Body of pancreas (tissue), 4 donors: ENCODE results near the gene CPT1B.

ENCODE experiments used
- POLR2A ChIP-seq, 3 donors: fragments of 450-650 bp; IDR thresholded peaks; one replicate each; pipeline ENCODE4 v1.6.1; 2016; ENCODE audit warnings: antibody characterized with exemption in 3 of 3, mild to moderate bottlenecking in 2 of 3
- TF ChIP-seq, protein P1 (sequence below), 7 experiments: fragments of 450-650 bp in 4 of 7; fragments of 200-600 bp in 3 of 7; sonication (generic) in 3 of 7; IDR thresholded peaks; one replicate each; pipeline ENCODE4 v1.5.1; 2016 to 2019; ENCODE audit warnings: antibody characterized with exemption in 7 of 7

DNA sequence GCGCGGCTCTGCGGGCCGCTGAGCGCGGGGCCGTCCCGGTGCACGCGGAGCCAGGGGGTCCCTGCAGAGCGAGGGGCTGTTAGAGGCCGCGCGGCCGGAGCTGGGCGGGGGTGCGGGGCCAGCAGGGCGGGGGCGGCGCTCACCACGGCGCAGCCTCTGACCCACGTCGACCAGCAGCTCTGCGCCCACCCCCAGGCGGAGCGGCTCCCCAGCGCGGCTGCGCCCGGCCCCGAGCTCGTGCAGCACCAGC is 52.4 kb downstream of the CPT1B start:
- TF ChIP-seq, protein P1, sequence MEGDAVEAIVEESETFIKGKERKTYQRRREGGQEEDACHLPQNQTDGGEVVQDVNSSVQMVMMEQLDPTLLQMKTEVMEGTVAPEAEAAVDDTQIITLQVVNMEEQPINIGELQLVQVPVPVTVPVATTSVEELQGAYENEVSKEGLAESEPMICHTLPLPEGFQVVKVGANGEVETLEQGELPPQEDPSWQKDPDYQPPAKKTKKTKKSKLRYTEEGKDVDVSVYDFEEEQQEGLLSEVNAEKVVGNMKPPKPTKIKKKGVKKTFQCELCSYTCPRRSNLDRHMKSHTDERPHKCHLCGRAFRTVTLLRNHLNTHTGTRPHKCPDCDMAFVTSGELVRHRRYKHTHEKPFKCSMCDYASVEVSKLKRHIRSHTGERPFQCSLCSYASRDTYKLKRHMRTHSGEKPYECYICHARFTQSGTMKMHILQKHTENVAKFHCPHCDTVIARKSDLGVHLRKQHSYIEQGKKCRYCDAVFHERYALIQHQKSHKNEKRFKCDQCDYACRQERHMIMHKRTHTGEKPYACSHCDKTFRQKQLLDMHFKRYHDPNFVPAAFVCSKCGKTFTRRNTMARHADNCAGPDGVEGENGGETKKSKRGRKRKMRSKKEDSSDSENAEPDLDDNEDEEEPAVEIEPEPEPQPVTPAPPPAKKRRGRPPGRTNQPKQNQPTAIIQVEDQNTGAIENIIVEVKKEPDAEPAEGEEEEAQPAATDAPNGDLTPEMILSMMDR (IDR thresholded peaks at IDR 0.05) = no peak
- no peak for TF ChIP-seq POLR2A (IDR thresholded peaks at IDR 0.05)
